ENCODE measurements around the gene SACS. TPM values are rescaled to one million over a fixed set of nuclear protein-coding genes. Genes with fewer than 3 reads are reported as not detected.

SACS gene
- total RNA-seq, 1 experiment from 2014 or later, result 40.7 TPM

DNA sequence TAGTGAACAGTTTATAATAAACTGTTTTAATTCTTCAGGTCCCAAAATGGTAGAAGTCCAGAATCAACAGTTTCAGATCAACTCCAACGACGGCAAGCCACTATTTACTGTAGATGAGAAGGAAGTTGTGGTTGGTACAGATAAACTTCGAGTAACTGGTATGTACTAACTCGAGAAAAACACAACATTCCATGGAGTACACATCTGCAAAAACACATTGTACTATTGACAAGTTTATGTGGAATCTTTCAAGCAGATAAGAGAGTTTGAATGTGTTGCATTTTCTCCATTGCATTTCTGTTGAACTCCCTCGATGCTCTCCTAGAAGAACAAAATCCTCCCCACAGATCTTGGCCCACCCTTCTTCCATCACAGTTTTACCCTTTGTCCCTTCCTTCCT lies 154.2 kb downstream of the SACS start:
- Histone ChIP-seq H3K36me3 (replicated peaks; ENCODE audit: control insufficient read depth, insufficient read depth, low read length) (no peaks in the 10 kb centered on the region), H3K4me3 (ENCODE audit: insufficient read depth, low read depth, low read length) (no peak overlapping the region)

More for the DNA sequence above, 154.2 kb downstream of the SACS start:
- no peaks in the 10 kb centered on the region for H3K27me3 ChIP-seq (ENCODE audit: control insufficient read depth, insufficient read depth, low read length)
- DNase-seq, result no peak

Other genes with a start within 250 kb of the SACS start
- gene TNFRSF19, start 136.7 kb upstream of the SACS start, total RNA-seq (2014; rRNA removed; shearing (Covaris generic)), result 0.22 and 0.31 TPM in 2 replicates